Heart left ventricle (tissue), 16 donors: ENCODE measurements around the gene AGT. TPM values are rescaled to one million over a fixed set of nuclear protein-coding genes. Genes with fewer than 3 reads are reported as not detected.

ENCODE experiments used
- ATAC-seq, 4 donors: fragments of 200-7000 bp; cut with Tn5 transposase; one replicate each; pipeline ENCODE4 v1.9.1; 2020 to 2022; ENCODE audit warnings: moderate library complexity in 4 of 4, mild to moderate bottlenecking in 3 of 4, moderate number of reproducible peaks in 1 of 4
- DNase-seq, 5 donors: peaks; one replicate each; pipeline ENCODE4 v3.0.0-alpha.2; 2020
- H3K27ac ChIP-seq, 12 donors: fragments of 200-600 bp; sonication (generic) in 4 of 12; one replicate each; pipeline versions ENCODE4 v1.5.0 to v1.8.0; 2016 to 2022; ENCODE audit warnings: mild to moderate bottlenecking in 2 of 12
- H3K27me3 ChIP-seq, 9 donors: fragments of 200-600 bp; sonication (generic) in 2 of 9; one replicate each; pipeline versions ENCODE4 v1.5.1 to v1.8.0; 2016 to 2022; ENCODE audit warnings: mild to moderate bottlenecking in 3 of 9
- H3K36me3 ChIP-seq, 9 donors: fragments of 200-600 bp; sonication (generic) in 2 of 9; one replicate each; pipeline versions ENCODE4 v1.5.0 to v1.8.0; 2018 to 2022; ENCODE audit warnings: mild to moderate bottlenecking in 2 of 9
- H3K4me1 ChIP-seq, 12 donors: fragments of 200-600 bp; sonication (generic) in 4 of 12; one replicate each; pipeline versions ENCODE4 v1.5.0 to v1.8.0; 2016 to 2022; ENCODE audit warnings: mild to moderate bottlenecking in 3 of 12
- H3K4me3 ChIP-seq, 12 donors: fragments of 200-600 bp; sonication (generic) in 4 of 12; one replicate each; pipeline versions ENCODE4 v1.5.0 to v1.8.0; 2017 to 2022; ENCODE audit warnings: mild to moderate bottlenecking in 9 of 12, moderate library complexity in 4 of 12
- H3K9me3 ChIP-seq, 12 donors: fragments of 200-600 bp; sonication (generic) in 4 of 12; one replicate each; pipeline versions ENCODE4 v1.5.0 to v1.8.0; 2016 to 2022; ENCODE audit warnings: mild to moderate bottlenecking in 1 of 12
- CTCF ChIP-seq, 12 donors: fragments of 200-600 bp; sonication (generic) in 4 of 12; IDR thresholded peaks; one replicate each; pipeline versions ENCODE4 v1.5.0 to v1.8.0; 2018 to 2022; ENCODE audit warnings: antibody characterized with exemption in 12 of 12, mild to moderate bottlenecking in 5 of 12
- POLR2A ChIP-seq, 2 donors: fragments of 450-650 bp; IDR thresholded peaks; one replicate each; pipeline ENCODE4 v1.6.1; 2017; ENCODE audit warnings: antibody characterized with exemption in 2 of 2, mild to moderate bottlenecking in 2 of 2, moderate library complexity in 2 of 2
- WGBS, 4 donors: extraction: QIAGEN DNeasy Blood & Tissue Kit in 2 of 4; methylation state at CpG; one replicate each; pipeline versions ENCODE4 v1.1.5 to v1.1.7; 2013 to 2018; 5-methylcytosine and 5-hydroxymethylcytosine counted together
- intact Hi-C, 10 donors: fragments of 100-400 bp; cut with DNase I; formaldehyde crosslinking; loops; one replicate each; pipeline versions ENCODE4 v1.11.1 to v1.14.2; 2022
- polyA plus RNA-seq, 2 donors: library from polyadenylated mRNA; stranded (reverse); fragments of 200-250 nt; gene quantifications; one replicate each; pipeline ENCODE4 v1.2.3, GENCODE V29; 2013
- total RNA-seq, 9 donors: library from RNA; depleted of rRNA in 2 of 9; stranded (reverse); fragments of >200 nt in 2 of 9; fragmentation: NEBNext Ultra II Directional in 3 of 9; extraction: Animal tissue kit (Norgen Biotek cat#: 25700) in 3 of 9; gene quantifications; one replicate each; pipeline versions ENCODE4 v1.1.0 to v1.2.4, GENCODE V29; 2016 to 2023
- donor health status: ischemic (EF 13 %, LVEDD 7.1; RV severe dilation, severe dysfunction).
- donor health status: healthy with polysubstance abuse.
- donor health status: DM: no; HTN: yes; CAD: no.
- donor health status: DM: no; HTN: no; CAD: no.
- donor health status: ischemic (EF 25% LVEDD 6.9; RV normal size, moderate dysfunction).
- donor health status: ischemic (EF 25% LVEDD 5.7; RV mildly dilated, moderate dysfunction).
- donor health status: healthy.
- donor health status: DM: yes; HTN: yes; CAD: no.
- donor health status: ischemic (EF 35%, LVEDD 5.7; RV mildly dilated, moderate dysfunction).
- donor health status: nonischemic (EF 11% LVEDD 7.7; RV severe dilation, severe dysfunction).
- donor health status: DM: yes; HTN: yes; CAD: no.
- donor health status: PGD.
- donor health status: ischemic (EF 29% LVEDD 5.4; RV normal size, mild dysfunction).
- donor health status: nonischemic (EF 23%, LVEDD 6.1; RV moderate dilation, normal function).

AGT gene
- total and polyA plus RNA-seq, 11 donors: 37.1 to 182 (median 69.8) TPM

GRCh38 chr1:230744382-230744781, 30.5 kb upstream of the AGT start:
- ATAC-seq: no peak
- intact Hi-C loops: no loop called here
- WGBS, 4 donors: 76 to 88% (median 84%) methylated on average over 5 of the region's 5 CpGs

GRCh38 chr1:230743899-230744298, 30.0 kb upstream of the AGT start:
- H3K9me3 ChIP-seq: no peaks in the 10 kb centered on the region
- no peaks in the 10 kb centered on the region for H3K27me3 ChIP-seq
- H3K4me1 ChIP-seq: no peaks in the 10 kb centered on the region
- no peak overlapping the region for H3K27ac ChIP-seq
- 71 to 88% (median 85%) methylated on average over 2 of the region's 2 CpGs for WGBS, 4 donors
- no peak overlapping the region for H3K4me3 ChIP-seq
- TF ChIP-seq POLR2A (IDR thresholded peaks at IDR 0.05): no peak
- TF ChIP-seq CTCF (IDR thresholded peaks at IDR 0.05): no peak
- ATAC-seq (no peak), DNase-seq (no peak)
- no peaks in the 10 kb centered on the region for H3K36me3 ChIP-seq
- intact Hi-C loops: no loop called here

More at GRCh38 chr1:230744382-230744781, 30.5 kb upstream of the AGT start:
- H3K9me3 ChIP-seq: no peaks in the 10 kb centered on the region
- TF ChIP-seq CTCF (IDR thresholded peaks at IDR 0.05) (no peak), POLR2A (IDR thresholded peaks at IDR 0.05) (no peak)
- no peak for DNase-seq
- H3K36me3 ChIP-seq: no peaks in the 10 kb centered on the region
- H3K27me3 ChIP-seq: no peaks in the 10 kb centered on the region
- no peak overlapping the region for H3K27ac ChIP-seq
- no peak overlapping the region for H3K4me3 ChIP-seq
- H3K4me1 ChIP-seq: no peaks in the 10 kb centered on the region

GRCh38 chr1:230739564-230740290, 25.8 kb upstream of the AGT start:
- intact Hi-C loops: no loop called here
- no peaks in the 10 kb centered on the region for H3K36me3 ChIP-seq
- no peak overlapping the region for H3K4me3 ChIP-seq
- H3K9me3 ChIP-seq: peaks cover 0 to 5% (median 0%) of the 10 kb centered on the region in 12 donors
- no peaks in the 10 kb centered on the region for H3K27me3 ChIP-seq
- DNase-seq (no peak), ATAC-seq (no peak)
- WGBS, 4 donors: 92 to 95% (median 94%) methylated on average over 12 of the region's 12 CpGs
- H3K27ac ChIP-seq: no peak overlapping the region
- TF ChIP-seq CTCF (IDR thresholded peaks at IDR 0.05) (no peak), POLR2A (IDR thresholded peaks at IDR 0.05) (no peak)
- H3K4me1 ChIP-seq: no peaks in the 10 kb centered on the region

DNA sequence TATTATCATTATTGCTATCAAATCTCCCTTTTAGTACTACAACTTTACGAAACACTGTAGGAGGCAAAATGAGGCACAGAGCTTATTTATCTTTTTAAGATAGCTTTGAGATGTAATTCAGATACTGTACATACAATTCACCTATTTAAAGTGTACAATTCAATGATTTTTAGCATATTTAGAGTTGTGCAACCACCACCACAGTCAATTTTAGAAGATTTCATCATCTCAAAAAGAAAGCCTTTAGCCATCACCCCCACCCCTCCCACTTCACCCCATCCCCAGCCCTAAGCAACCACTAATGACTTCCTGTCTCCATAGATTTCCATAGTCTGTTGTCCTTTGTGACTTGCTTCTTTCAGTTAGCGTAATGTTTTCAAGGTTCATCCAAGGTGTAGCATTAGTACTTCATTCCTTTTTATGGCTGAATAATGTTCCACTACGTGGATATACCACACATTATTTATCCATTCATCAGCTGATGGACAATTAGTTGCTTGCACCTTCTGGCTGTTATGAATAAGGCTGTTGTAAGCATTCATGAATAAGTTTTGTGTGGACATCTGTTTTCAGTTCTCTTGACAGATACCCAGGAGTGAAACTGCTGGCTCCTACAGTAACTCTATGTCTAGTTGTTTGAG, 23.8 kb upstream of the AGT start:
- Histone ChIP-seq H3K4me3 (no peak overlapping the region), H3K9me3 (peaks cover 0 to 5% (median 0%) of the 10 kb centered on the region in 12 donors), H3K27ac (no peak overlapping the region), H3K36me3 (no peaks in the 10 kb centered on the region), H3K4me1 (no peaks in the 10 kb centered on the region), H3K27me3 (no peaks in the 10 kb centered on the region)
- no peak for TF ChIP-seq POLR2A (IDR thresholded peaks at IDR 0.05)
- TF ChIP-seq CTCF (IDR thresholded peaks at IDR 0.05): no peak
- intact Hi-C loops: no loop called here
- no peak for DNase-seq
- WGBS, 4 donors: 93 to 96% (median 95%) methylated on average over 3 of the region's 3 CpGs
- ATAC-seq: no peak
